Thyroid gland (tissue), 4 donors: ENCODE results near the gene CLK4. TPM values are rescaled to one million over a fixed set of nuclear protein-coding genes. Genes with fewer than 3 reads are reported as not detected.

Source experiments
- DNase-seq, 2 donors: peaks; one replicate each; pipeline ENCODE4 v3.0.0-alpha.2; 2019
- H3K27ac ChIP-seq, 3 donors: fragments of 200-600 bp; sonication (generic); 1 replicate in 2 of 3; 2 replicates in 1 of 3; pipeline ENCODE4 v1.5.1; 2016 to 2019; ENCODE audit warnings: mild to moderate bottlenecking in 1 of 3, moderate library complexity in 1 of 3
- H3K27me3 ChIP-seq: fragments of 200-600 bp; sonication (generic); one replicate; pipeline ENCODE4 v1.5.1; 2019
- H3K36me3 ChIP-seq, 2 donors: fragments of 200-600 bp; sonication (generic); one replicate each; pipeline ENCODE4 v1.5.1; 2016 to 2019
- H3K4me1 ChIP-seq, 2 donors: fragments of 200-600 bp; sonication (generic); one replicate each; pipeline ENCODE4 v1.5.1; 2017 to 2019
- H3K4me3 ChIP-seq, 3 donors: fragments of 200-600 bp; sonication (generic); replicated peaks in 1 of 3; 1 replicate in 2 of 3; 2 replicates in 1 of 3; pipeline ENCODE4 v1.5.1; 2016; ENCODE audit warnings: mild to moderate bottlenecking in 1 of 3
- H3K9me3 ChIP-seq: fragments of 200-600 bp; sonication (generic); one replicate; pipeline ENCODE4 v1.5.1; 2017
- CTCF ChIP-seq, 6 experiments: fragments of 200-600 bp in 3 of 6; fragments of 450-650 bp in 3 of 6; sonication (generic) in 3 of 6; IDR thresholded peaks; one replicate each; pipeline ENCODE4 v1.5.1; 2016 to 2019; ENCODE audit warnings: antibody characterized with exemption in 6 of 6, mild to moderate bottlenecking in 2 of 6, inconsistent platforms in 1 of 6, moderate library complexity in 1 of 6
- POLR2A ChIP-seq, 2 donors: fragments of 450-650 bp; IDR thresholded peaks; one replicate each; pipeline ENCODE4 v1.6.1; 2017; ENCODE audit warnings: antibody characterized with exemption in 2 of 2, mild to moderate bottlenecking in 2 of 2, moderate library complexity in 1 of 2
- WGBS, 2 donors: methylation state at CpG; one replicate each; pipeline ENCODE4 v1.1.5; 2017; 5-methylcytosine and 5-hydroxymethylcytosine counted together
- intact Hi-C: fragments of 100-400 bp; cut with DNase I; formaldehyde crosslinking; loops from one replicate; pipeline ENCODE4 v1.15.1; 2023
- total RNA-seq, 4 donors: library from RNA; depleted of rRNA; stranded (reverse); fragments of >200 nt; gene quantifications; one replicate each; pipeline ENCODE4 v1.2.3, GENCODE V29; 2016

Gene CLK4
- total RNA-seq, 4 donors from 2014 or later: 35.8 to 91.2 (median 70.3) TPM

GRCh38 chr5:178649580-178649979 is 22.7 kb upstream of the CLK4 start:
- intact Hi-C loops: no loop called here
- no peaks in the 10 kb centered on the region for H3K4me1 ChIP-seq
- TF ChIP-seq CTCF (IDR thresholded peaks at IDR 0.05) (no peak), POLR2A (IDR thresholded peaks at IDR 0.05) (no peak)
- no peak overlapping the region for H3K27ac ChIP-seq
- H3K27me3 ChIP-seq: no peaks in the 10 kb centered on the region
- 72 to 84% methylated on average over 3 of the region's 3 CpGs for WGBS, 2 donors
- no peaks in the 10 kb centered on the region for H3K36me3 ChIP-seq
- H3K9me3 ChIP-seq: no peaks in the 10 kb centered on the region
- H3K4me3 ChIP-seq: no peak overlapping the region
- DNase-seq: no peak

- H3K27ac ChIP-seq: no peak overlapping the region
- TF ChIP-seq POLR2A (IDR thresholded peaks at IDR 0.05): no peak
- TF ChIP-seq CTCF (IDR thresholded peaks at IDR 0.05): no peak
- H3K27me3 ChIP-seq: no peaks in the 10 kb centered on the region
- WGBS, 2 donors: 68 to 80% methylated on average over 7 of the region's 7 CpGs
- no peak for DNase-seq
- H3K4me3 ChIP-seq: no peak overlapping the region
- H3K9me3 ChIP-seq: no peaks in the 10 kb centered on the region
- H3K4me1 ChIP-seq: no peaks in the 10 kb centered on the region
- intact Hi-C loops: no loop called here
- no peaks in the 10 kb centered on the region for H3K36me3 ChIP-seq
These were observed 18.1 kb upstream of the CLK4 start for GRCh38 chr5:178644826-178645545.

GRCh38 chr5:178642351-178642909 is 15.6 kb upstream of the CLK4 start:
- Histone ChIP-seq H3K27ac (no peak overlapping the region), H3K4me1 (no peaks in the 10 kb centered on the region), H3K36me3 (no peaks in the 10 kb centered on the region), H3K27me3 (no peaks in the 10 kb centered on the region), H3K9me3 (no peaks in the 10 kb centered on the region), H3K4me3 (no peak overlapping the region)
- intact Hi-C loops: no loop called here
- 59 to 75% methylated on average over 1 of the region's 1 CpG for WGBS, 2 donors
- TF ChIP-seq CTCF (IDR thresholded peaks at IDR 0.05) (no peak), POLR2A (IDR thresholded peaks at IDR 0.05) (no peak)
- DNase-seq: no peak

GRCh38 chr5:178641711-178642110 is 14.9 kb upstream of the CLK4 start:
- H3K36me3 ChIP-seq: no peaks in the 10 kb centered on the region
- H3K4me1 ChIP-seq: no peaks in the 10 kb centered on the region
- 72 to 78% methylated on average over 9 of the region's 9 CpGs for whole genome bisulfite sequencing, 2 donors
- no peaks in the 10 kb centered on the region for H3K27me3 ChIP-seq
- H3K4me3 ChIP-seq: no peak overlapping the region
- DNase-seq: no peak
- no peak overlapping the region for H3K27ac ChIP-seq
- H3K9me3 ChIP-seq: no peaks in the 10 kb centered on the region
- intact Hi-C loops: no loop called here
- no peak for TF ChIP-seq POLR2A (IDR thresholded peaks at IDR 0.05)
- TF ChIP-seq CTCF (IDR thresholded peaks at IDR 0.05): no peak

- H3K9me3 ChIP-seq: no peaks in the 10 kb centered on the region
- no peaks in the 10 kb centered on the region for H3K4me1 ChIP-seq
- H3K4me3 ChIP-seq: no peak overlapping the region
- no peaks in the 10 kb centered on the region for H3K27me3 ChIP-seq
- intact Hi-C loops: no loop called here
- TF ChIP-seq POLR2A (IDR thresholded peaks at IDR 0.05): no peak
- TF ChIP-seq CTCF (IDR thresholded peaks at IDR 0.05): no peak
- DNase-seq: no peak
- no peak overlapping the region for H3K27ac ChIP-seq
- WGBS, 2 donors: 85 to 90% methylated on average over 13 of the region's 13 CpGs
- no peaks in the 10 kb centered on the region for H3K36me3 ChIP-seq
These were observed 13.6 kb upstream of the CLK4 start for GRCh38 chr5:178640331-178641045.
